ENCODE results near the gene NBDY.
A peak's percentile ranks its signal among the peaks of the same experiment; 100 is the strongest.
"Not testable (repeated sequence)": the region's sequence is repeated elsewhere in the genome, so short reads cannot be mapped to it uniquely, and the experiment has no call there.

NBDY gene

DNA sequence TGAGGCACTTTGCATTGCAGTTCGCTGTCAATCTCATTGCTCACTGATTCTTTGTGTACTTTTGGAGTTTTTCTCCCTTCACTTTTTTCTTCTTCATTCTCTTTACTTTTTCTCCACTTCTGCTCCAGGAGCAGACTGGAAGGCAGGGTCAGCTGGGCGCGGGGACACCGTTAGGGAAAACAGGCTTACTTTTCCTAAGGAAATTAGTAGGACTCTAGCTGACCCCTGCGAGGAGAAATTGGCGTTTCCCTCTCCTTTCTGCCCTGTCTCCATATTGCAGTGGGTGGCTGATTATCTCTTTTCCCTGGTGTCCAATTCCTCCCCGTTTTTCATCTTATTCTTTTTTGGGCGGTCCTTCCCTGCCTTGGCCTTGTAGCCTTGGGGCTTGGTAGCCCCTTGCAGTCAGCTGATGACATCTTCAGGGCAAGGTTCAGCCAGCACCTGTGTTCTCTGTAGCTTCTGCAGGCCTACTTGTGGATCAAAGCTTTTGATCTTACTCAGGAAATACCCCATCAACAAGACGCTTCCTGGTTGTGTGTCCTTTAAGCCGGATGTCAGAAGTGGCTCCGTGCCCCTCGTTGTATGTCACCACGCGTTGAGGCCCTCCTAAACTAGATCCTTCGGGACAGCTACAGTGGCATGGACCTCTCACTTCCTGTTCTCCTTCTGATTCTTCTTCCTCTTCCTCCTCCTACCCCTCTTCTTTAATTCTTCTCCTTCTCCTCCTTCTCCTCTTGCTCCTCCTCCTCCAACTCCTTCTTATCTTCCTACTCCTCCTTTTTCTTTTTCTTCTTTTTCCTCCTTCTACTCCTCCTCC is 36.1 kb downstream of the NBDY start:
- no peak for DNase-seq

DNA sequence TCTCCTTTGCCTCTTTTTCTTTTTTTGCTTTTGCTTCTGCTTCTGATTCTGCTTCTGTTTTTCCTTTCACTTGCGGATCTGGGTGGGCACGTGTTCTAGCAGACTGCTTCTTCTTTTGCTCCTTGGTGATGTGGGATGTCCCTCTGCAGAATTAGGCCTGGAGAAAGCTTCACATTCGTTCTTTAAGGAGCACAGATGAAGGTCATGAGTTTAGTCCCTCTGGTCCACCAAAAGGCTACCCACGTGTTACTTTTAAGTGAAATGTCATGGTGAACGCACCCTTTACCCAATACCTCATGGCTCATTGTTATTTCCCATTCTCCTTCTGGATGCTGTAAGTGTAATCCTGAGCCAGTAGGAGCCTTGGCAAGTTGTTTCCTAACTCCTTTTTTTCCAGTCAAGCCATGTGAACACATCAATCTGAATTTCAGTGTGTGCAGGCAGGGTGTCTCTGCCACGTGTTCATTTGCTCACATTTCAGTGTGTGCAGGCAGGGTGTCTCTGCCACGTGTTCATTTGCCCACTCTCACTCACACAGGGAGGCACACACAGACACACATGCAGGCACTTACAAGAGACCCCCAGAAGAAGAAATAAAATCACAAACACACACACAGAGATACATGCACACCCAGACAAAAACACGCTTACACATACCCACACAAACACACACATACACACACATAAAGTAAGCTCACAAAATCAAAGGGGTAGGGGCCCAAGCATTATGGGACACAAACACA is 36.9 kb downstream of the NBDY start:
- DNase-seq = no peak

DNA sequence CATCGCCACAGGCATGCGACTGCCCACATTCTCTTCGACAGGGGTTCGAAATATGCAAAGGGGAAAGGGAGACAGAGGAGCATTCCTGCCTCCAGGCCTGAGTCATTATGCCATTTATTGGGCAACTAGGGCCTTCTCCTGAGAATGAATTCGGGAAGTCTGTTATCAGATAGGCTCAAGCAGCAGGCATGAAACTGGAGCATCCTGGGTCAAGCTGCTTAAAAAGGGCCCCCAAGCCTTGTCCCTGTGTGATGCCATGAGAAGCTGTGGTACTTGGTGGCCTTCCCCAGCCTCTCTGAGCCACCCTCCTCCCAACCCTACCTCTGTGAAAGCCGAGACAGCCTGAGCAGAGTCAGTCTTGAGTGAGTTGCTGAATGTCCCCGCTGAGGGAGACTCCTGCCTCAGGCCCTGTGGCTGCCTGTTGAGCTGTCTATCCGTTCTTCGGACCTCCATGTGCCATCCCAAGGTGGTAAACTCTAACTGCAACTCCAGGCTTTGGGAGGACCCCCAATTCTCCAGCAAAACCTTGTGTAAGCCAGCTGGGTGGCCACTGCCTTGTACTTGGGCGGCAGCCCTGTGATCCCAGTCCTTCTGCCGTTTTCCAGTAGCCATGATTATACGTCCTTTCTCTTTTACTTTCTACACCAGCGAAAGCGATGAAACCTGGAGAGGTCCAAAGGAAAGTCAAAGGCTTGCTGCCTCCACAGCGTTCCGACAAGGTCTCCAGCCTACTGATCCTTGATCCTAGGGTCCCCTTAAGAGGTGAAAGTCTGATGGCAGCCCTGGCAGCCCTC is 37.7 kb downstream of the NBDY start:
- no peak for DNase-seq

DNA sequence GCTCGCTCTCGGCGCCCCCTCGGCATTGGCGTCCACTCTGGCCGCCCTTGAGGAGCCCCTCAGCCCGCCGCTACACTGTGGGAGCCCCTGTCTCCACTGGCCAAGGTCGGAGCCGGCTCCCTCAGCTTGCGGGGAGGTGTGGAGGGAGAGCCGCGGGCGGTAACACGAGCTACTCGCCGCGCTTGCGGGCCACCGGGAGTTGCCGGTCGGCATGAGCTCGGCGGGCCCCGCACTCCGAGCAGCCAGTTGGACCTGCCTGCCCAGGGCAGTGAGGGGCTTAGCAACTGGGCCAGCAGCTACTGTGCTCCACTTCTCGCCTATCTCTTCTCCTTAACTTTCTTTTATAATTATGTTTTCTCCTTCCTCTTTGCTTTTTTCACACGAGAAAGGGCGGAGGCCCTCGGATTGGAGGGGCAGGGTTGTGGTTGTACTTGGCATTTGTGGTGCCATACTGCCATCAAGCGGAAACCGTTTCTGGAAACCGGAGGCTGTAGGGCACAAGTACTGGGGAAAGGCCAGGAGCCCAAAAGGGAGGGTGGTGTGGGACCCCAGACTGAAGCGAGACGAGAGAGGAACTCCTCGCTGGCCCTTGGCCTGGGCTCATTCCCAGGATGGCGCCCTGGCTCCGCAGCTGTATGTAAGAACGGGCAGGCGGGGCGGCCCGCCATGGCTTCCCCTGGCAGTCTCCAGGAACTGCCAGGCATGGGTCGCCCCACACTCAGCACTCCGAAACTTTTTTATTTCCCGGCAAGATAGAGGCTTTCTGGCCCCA is 38.5 kb downstream of the NBDY start:
- DNase-seq = not testable (repeated sequence)

DNA sequence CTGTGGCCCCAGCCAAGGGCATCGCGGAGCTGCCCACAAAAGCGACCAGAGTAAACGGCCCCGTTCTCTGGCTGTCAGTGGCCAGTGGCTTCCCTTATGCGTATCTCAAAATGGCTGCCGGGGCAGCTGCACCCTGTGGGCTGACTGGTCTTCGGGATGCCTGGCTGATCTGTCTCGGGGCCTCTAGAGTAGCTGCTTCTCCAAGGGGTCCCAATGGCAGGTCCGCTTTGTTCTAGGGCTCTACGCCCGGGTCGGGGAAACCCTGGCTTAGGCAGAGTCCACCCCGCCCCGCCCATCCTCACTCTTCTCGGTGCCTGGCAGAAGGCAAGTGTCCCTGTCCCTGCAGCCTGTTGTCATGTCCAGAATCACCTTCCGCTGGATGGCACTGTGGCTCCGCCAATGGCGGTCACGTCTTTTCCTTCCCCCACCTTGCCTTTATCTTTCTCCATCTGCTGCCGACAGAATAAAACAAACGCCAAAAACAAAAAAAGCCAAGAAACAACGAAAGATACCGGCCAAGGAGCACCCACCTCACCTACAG is 39.1 kb downstream of the NBDY start:
- DNase-seq = not testable (repeated sequence)

DNA sequence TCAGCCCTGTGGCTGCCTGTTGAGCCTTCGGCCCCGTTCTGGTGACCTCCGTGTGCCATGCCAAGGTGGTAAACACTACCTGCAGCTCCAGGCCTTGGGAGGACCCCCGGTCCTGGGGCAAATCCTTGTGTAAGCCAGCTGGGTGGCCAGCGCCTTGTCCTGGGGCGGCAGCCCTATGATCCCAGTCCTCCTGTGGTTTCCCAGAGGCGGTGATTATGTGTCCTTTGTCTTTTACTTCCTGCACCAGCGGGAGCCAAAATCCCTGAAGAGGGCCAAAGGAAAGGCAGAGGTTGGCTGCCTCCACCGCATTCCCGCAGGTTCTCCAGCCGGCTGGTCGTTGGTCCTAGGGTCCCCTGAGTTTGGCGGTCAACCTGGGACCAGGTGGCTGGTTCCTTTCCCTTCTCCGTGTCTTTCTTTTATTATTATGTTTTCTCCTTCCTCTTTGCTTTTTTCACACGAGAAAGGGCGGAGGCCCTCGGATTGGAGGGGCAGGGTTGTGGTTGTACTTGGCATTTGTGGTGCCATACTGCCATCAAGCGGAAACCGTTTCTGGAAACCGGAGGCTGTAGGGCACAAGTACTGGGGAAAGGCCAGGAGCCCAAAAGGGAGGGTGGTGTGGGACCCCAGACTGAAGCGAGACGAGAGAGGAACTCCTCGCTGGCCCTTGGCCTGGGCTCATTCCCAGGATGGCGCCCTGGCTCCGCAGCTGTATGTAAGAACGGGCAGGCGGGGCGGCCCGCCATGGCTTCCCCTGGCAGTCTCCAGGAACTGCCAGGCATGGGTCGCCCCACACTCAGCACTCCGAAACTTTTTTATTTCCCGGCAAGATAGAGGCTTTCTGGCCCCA is 43.9 kb downstream of the NBDY start:
- DNase-seq = not testable (repeated sequence)

DNA sequence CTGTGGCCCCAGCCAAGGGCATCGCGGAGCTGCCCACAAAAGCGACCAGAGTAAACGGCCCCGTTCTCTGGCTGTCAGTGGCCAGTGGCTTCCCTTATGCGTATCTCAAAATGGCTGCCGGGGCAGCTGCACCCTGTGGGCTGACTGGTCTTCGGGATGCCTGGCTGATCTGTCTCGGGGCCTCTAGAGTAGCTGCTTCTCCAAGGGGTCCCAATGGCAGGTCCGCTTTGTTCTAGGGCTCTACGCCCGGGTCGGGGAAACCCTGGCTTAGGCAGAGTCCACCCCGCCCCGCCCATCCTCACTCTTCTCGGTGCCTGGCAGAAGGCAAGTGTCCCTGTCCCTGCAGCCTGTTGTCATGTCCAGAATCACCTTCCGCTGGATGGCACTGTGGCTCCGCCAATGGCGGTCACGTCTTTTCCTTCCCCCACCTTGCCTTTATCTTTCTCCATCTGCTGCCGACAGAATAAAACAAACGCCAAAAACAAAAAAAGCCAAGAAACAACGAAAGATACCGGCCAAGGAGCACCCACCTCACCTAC is 44.5 kb downstream of the NBDY start:
- not testable (repeated sequence) for DNase-seq

DNA sequence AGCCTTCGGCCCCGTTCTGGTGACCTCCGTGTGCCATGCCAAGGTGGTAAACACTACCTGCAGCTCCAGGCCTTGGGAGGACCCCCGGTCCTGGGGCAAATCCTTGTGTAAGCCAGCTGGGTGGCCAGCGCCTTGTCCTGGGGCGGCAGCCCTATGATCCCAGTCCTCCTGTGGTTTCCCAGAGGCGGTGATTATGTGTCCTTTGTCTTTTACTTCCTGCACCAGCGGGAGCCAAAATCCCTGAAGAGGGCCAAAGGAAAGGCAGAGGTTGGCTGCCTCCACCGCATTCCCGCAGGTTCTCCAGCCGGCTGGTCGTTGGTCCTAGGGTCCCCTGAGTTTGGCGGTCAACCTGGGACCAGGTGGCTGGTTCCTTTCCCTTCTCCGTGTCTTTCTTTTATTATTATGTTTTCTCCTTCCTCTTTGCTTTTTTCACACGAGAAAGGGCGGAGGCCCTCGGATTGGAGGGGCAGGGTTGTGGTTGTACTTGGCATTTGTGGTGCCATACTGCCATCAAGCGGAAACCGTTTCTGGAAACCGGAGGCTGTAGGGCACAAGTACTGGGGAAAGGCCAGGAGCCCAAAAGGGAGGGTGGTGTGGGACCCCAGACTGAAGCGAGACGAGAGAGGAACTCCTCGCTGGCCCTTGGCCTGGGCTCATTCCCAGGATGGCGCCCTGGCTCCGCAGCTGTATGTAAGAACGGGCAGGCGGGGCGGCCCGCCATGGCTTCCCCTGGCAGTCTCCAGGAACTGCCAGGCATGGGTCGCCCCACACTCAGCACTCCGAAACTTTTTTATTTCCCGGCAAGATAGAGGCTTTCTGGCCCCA is 49.3 kb downstream of the NBDY start:
- not testable (repeated sequence) for DNase-seq

DNA sequence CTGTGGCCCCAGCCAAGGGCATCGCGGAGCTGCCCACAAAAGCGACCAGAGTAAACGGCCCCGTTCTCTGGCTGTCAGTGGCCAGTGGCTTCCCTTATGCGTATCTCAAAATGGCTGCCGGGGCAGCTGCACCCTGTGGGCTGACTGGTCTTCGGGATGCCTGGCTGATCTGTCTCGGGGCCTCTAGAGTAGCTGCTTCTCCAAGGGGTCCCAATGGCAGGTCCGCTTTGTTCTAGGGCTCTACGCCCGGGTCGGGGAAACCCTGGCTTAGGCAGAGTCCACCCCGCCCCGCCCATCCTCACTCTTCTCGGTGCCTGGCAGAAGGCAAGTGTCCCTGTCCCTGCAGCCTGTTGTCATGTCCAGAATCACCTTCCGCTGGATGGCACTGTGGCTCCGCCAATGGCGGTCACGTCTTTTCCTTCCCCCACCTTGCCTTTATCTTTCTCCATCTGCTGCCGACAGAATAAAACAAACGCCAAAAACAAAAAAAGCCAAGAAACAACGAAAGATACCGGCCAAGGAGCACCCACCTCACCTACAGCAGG is 50.0 kb downstream of the NBDY start:
- not testable (repeated sequence) for DNase-seq

DNA sequence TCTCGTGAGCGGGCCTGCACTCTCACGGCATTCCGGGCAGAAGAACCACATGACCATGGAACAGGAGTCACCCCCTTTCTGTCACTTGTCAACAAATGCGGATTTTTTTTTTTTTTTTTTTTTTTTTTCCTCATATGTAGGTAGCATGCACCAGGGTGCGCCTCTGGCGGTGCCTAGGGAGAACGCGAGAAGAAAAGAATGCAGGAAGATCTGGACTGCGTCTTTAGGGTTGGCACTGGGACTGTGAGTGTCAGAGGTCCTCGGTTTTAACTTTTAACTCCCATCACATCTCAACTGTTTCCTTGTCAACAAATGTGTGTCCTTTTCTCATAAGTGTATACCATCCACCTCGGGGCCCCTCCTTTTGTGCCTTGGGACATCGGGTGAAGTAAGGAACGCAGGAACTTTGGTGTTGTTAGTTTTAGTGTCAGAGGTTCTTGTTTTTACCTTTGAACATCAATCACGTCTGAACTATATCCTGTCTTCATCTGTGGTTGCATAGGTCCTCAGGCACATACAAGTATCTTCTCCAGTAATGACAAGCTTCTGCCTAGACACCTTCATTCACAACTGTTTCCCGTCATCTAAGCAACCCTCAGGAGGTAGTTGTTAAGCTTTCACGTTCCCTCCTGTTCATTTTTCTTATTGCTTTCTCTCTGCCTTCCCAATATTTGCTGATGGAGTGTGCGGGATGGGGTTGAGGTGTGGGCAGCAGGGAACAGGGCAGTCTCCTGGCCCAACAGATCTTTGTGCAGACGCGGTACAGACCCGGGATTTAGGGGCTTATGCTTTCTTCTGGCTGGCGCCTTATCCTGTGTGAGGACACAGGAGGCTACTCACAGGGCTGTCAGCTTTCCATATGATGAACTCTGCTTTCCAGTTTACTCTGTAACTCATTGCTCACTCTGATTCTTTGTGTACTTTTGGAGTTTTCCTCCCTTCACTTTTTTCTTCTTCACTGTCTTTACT is 51.9 kb downstream of the NBDY start:
- not testable (repeated sequence) for DNase-seq

DNA sequence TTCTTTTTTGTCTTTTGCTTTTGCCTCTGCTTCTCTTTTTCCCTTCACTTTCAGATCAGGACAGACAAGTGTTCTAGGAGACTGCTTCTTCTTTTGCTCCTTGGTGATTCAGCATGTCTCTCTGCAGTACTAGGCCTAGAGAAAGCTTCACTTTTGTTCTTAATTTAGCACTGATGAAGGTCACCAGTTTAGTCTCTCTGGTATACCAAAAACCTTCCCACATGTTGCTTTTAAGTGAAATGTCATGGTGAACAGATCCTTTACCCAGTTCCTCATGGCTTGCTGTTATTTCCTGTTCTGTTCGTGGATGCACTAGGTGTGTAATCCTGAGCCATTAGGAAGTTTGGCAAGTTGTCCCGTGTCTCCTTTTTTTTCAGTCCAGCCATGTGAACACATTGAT is 53.3 kb downstream of the NBDY start:
- DNase-seq = no peak

DNA sequence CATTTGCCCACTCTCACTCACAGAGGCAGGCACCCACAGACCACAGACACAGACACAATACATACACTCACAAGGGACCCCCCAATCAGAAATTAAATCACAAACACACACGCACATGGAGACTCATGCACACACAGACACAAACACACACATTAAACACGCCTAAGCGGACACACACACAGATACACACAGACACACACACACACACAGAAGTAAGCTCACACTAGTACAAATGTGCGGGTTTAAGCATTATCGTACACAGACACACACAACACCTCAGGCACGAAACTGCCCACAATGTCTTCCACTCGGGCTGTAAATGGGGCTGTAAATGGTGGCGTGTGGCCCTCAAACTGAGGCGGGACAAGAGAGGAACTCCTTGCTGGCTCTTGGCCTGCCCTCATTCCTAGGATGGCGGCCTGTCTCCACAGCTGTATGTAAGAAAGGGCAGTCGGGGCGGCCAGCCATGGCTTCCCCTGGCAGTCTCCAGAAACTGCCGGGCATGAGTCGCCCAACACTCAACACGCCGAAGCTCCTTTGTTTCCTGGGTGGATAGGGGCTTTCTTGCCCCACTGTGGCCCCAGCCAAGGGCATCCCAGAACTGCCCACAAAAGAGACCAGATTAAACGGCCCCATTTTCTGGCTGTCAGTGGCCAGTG is 53.9 kb downstream of the NBDY start:
- no peak for DNase-seq

DNA sequence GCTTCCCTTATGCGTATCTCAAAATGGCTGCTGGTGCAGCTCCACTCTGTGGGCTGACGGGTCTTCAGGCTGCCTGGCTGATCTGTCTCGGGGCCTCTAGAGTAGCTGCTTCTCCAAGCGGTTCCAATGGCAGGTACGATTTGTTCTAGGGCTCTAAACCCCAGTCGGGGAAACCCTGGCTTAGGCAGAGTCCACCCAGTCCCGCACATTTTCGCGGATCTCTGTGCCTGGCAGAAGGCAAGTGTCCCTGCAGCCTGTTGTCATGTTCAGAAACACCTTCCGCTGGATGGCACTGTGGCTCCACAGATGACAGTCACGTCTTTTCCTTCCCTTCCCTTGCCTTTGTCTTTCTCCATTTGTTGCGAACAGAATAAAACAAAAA is 54.4 kb downstream of the NBDY start:
- DNase-seq = peak in 2 of 4 experiments; percentile 48 to 75

DNA sequence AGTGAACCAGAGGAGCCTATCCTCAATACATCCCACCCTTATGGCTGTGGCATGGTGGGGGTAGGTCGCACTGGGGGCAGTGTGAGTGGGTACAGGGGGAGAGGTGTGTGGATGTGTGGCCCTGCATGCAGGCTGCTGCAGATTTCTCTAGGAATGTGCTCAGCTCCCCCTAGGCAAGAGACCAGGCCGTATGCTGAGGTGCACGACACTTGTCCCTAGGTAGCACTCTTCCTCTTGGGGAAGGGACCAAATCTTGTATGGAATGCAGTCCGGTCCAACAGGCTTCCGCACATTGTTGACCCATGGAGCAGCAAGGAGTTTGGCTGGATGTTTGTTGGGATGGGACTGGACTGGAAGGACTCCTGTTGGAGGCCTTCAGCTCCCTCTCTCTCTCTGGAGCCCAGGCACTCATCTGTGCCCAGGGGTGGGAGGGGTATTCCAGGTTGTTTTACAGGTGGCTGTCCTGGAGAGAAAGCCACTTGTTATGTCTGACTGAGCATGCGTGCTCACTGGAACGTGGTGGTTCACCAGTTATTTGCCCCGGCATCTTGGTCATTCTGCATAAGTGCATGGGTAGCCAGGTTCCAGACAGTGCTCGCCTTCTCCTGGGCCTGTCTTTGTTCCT is 55.1 kb downstream of the NBDY start:
- no peak for DNase-seq

DNA sequence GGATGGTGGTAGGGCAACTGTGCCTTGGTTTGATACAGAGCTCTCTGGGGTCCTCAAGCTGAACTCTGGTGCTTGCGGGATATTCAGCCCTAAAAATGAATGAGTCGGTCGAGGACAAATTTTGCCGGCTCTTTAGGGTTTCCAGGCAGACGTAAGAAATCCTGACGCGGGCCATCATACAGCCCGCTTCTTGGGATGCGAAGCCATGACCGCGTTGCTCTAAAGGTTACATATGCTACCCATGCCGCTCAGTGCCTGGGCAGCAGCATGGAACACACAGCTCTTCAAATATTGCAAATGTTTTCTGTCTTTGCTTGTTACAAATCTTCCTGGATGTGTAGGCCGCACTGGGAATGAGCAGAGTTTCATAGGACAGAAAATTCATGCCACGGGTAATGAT is 55.6 kb downstream of the NBDY start:
- no peak for DNase-seq

DNA sequence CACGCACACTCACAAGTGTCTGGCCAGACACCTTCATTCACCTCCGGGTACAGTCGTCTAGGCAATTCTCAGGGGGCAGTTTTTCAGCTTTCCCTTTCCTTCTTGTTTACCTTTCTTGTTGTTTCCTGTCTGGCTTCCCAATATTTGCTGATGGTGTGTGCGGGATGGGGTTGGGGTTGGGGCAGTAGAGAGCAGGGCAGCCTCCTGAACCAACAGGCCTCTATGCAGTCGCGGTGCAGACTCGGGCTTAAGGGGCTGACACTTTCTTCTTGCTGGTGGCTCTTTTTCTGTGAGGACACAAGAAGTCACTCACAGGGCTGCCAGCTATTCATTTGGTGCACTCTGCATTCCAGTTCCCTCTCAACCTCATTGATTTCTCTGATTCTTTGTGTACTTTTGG is 56.4 kb downstream of the NBDY start:
- DNase-seq = no peak

DNA sequence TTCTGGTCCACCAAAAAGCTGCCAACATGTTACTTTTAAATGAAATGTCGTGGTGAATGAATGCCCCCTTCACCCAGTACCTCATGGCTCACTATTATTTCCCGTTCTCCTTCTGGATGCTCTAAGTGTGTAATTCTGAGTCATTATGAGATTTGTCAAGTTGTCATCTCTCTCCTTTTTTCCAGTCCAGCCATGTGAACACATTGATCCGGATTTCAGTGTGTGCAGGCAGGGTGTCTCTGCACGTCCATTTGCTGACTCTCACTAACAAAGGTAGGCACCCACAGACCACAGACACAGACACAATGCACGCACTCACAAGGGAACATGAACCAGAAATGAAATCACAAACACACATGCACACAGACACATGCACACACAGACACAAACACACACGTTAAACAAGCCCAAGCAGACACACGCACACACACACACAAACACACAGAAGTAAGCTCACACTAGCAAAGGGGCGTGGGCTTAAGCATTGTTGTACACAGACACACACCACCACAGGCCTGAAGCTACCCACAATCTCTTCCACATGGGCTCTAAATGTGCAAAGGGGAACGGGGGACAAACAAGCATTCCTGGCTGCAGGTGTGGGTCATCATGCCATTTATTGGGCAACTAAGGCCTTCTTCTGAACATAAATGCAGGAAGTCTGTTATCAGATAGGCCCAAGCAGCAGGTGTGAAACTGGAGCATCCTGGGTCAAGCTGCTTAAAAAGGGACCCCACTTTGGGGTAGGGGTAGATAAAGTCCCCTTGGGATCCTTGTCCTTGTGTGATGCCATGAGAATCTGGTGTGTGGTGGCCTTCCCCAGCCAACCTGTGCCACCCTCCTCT is 58.1 kb downstream of the NBDY start:
- no peak for DNase-seq
